Erythroblast (primary cell): Measurements from ENCODE around the gene MEGF11.

Source experiments
- GATA1 ChIP-seq: IDR thresholded peaks from 2 replicates; pipeline ENCODE4 v1.6.1; 2011; ENCODE audit warnings: low read depth, mild to moderate bottlenecking, control low read depth, low read length, moderate library complexity
- POLR2A ChIP-seq: IDR thresholded peaks from 2 replicates; pipeline ENCODE4 v1.6.1; 2011; ENCODE audit warnings: mild to moderate bottlenecking, low read length

DNA sequence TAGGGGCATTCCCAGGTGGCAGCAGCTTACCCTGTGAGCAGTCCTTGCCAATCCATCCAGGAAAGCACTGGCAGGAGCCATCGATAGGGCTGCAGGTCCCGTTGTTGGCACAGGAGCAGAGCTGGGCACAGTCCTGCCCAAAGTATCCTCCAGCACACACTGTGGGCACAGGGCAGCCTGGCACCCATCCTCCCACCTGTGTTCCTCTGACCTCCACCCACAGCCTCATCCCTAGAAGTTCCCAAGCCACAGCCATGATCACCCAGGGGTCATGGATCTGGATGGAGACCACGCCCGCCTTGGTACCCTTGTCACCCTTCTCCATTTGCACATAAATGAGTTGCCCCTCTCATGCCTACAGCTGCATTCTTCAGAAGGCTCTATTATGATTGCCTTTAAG lies 335.6 kb downstream of the MEGF11 start:
- no peak for TF ChIP-seq POLR2A
- no peak for TF ChIP-seq GATA1
